Measurements from ENCODE around the gene DCST2. TPM values are rescaled to one million over a fixed set of nuclear protein-coding genes. Genes with fewer than 3 reads are reported as not detected.
A peak's percentile ranks its signal among the peaks of the same experiment; 100 is the strongest.

Gene DCST2
- total and polyA plus RNA-seq, 2 of the 8 experiments (the other 6 are each of a cell fraction or from before 2014, with no cell fraction given) = 0.43 to 2.1 TPM

- Histone ChIP-seq H2BK20ac (ENCODE audit: low read length) (peak overlapping the region; percentile 86), H2AFZ (ENCODE audit: low read length) (no peak overlapping the region), H3K4me2 (ENCODE audit: insufficient read depth in 1 of 2, low read depth in 2 of 2, low read length in 2 of 2) (peak overlapping the region; percentile 4 to 59; a peak in 2 of 4 replicates), H3K36me3 (ENCODE audit: control insufficient read depth in 2 of 4, insufficient read depth in 4 of 4, low read length in 3 of 4) (peaks cover 0 to 29% (median 13%) of the 10 kb centered on the region in 4 experiments; a peak in 4 of 8 replicates), H3K18ac (ENCODE audit: extremely low read depth, low read length) (peak overlapping the region; percentile 83; the same call in 1 of the 2 replicates), H2BK120ac (replicated peaks; ENCODE audit: low read depth, low read length) (no peak overlapping the region), H2BK15ac (ENCODE audit: low read length) (peak overlapping the region; percentile 16; the same call in 1 of the 2 replicates), H4K91ac (replicated peaks; ENCODE audit: insufficient read length, low read length) (peak overlapping the region; percentile 36), H3K79me1 (ENCODE audit: low read depth, low read length) (peaks cover 3% of the 10 kb centered on the region; the same call in 1 of the 2 replicates), H3K4ac (replicated peaks; ENCODE audit: insufficient read length, low read depth, low read length) (no peak overlapping the region), H3K56ac (replicated peaks; ENCODE audit: insufficient read length, low read depth, low read length) (no peak overlapping the region), H3K27me3 (replicated peaks in 1 of 4; ENCODE audit: control insufficient read depth in 3 of 4, extremely low read depth in 1 of 4, insufficient read depth in 3 of 4, low read length in 3 of 4) (0 out of 7 replicates have a peak, but pooled peaks cover 0 to 2% (median 0%) of the 10 kb centered on the region in 4 experiments), H3K23me2 (ENCODE audit: low read depth, low read length) (no peaks in the 10 kb centered on the region), H3K4me3 (ENCODE audit: extremely low read depth in 1 of 4, insufficient read depth in 2 of 4, low read depth in 3 of 4, low read length in 4 of 4) (peak overlapping the region in 3 of 4 experiments; percentile 36 to 60 (median 42); a peak in 4 of 8 replicates), H4K20me1 (replicated peaks in 1 of 2; ENCODE audit: control insufficient read depth in 1 of 2, insufficient read depth in 2 of 2, low read length in 2 of 2) (no peaks in the 10 kb centered on the region), H3K14ac (ENCODE audit: insufficient read length) (no peak overlapping the region), H2BK12ac (ENCODE audit: low read depth, low read length) (peak overlapping the region; percentile 81), H3K79me2 (ENCODE audit: control insufficient read depth in 1 of 2, insufficient read depth in 2 of 2, low read length in 2 of 2) (peaks cover 0 to 9% of the 10 kb centered on the region in 2 experiments; a peak in 2 of 4 replicates), H2AK5ac (ENCODE audit: low read depth, low read length) (0 out of 2 replicates have a peak overlapping the region, but pooled peaks have one; percentile 32), H3K4me1 (replicated peaks in 1 of 4; ENCODE audit: control insufficient read depth in 3 of 4, insufficient read depth in 4 of 4, low read length in 3 of 4) (peaks cover 8 to 29% (median 23%) of the 10 kb centered on the region in 4 experiments), H2BK5ac (ENCODE audit: low read depth, low read length) (peak overlapping the region; percentile 85; the same call in 1 of the 2 replicates), H3K9me3 (ENCODE audit: insufficient read depth in 2 of 2, low read depth in 1 of 2, low read length in 1 of 2) (no peaks in the 10 kb centered on the region), H3K9ac (replicated peaks in 1 of 4; ENCODE audit: extremely low read depth in 1 of 4, low read depth in 3 of 4, low read length in 3 of 4) (no peak overlapping the region; a peak in 2 of 7 replicates), H4K5ac (ENCODE audit: insufficient read length, low read depth, low read length) (no peak overlapping the region), H3K23ac (ENCODE audit: insufficient read length) (no peak overlapping the region), H3K27ac (ENCODE audit: low read depth, low read length) (peak overlapping the region; percentile 71; the same call in 1 of the 2 replicates), H4K8ac (ENCODE audit: extremely low read depth, insufficient read depth, low read length) (no peak overlapping the region)
- POLR2A ChIA-PET (ENCODE audit: partially characterized antibody) = interaction anchor here (1.0 to 14.8 kb wide), 10 partner anchors 11 to 63 kb away, joined by 3 to 128 read pairs (median 10); partner anchors contain the start of genes ADAM15, CKS1B, DCST1 and DCST2
- CTCF ChIA-PET (ENCODE audit: partially characterized antibody) = interaction anchor here (0.9 to 18.6 kb wide), 17 partner anchors 8 to 75 kb away, joined by 3 to 354 read pairs (median 7); partner anchors contain the start of genes ADAM15, DCST1, DCST2 and EFNA4
- WGBS, 2 experiments (ENCODE audit: extremely low coverage in 1 of 2, insufficient coverage in 1 of 2, insufficient read length in 1 of 2, insufficient replicate concordance in 2 of 2, low coverage in 1 of 2, low lambda C conversion rate in 2 of 2, missing lambda C conversion rate in 1 of 2) = 95% methylated on average over 26 of the region's 26 CpGs; no CpG with 5 or more reads in 1 of the 2 experiments
- DNase-seq (ENCODE audit: low read depth in 1 of 2, low spot score in 2 of 2) = no peak
- no peak for FAIRE-seq
- TF ChIP-seq SIX5 (IDR thresholded peaks at IDR 0.05; ENCODE audit: low read depth, low read length) (no peak), PHF8 (conservative IDR thresholded peaks at IDR 0.05; ENCODE audit: low read depth, low read length) (no peak)
Measured at GRCh38 chr1:155016231-155016831, 17.2 kb downstream of the DCST2 start.

Data from H1 (cell line).